HG02759 (cell line): ENCODE data around the gene SGPL1.
"Not testable (repeated sequence)": the region's sequence is repeated elsewhere in the genome, so short reads cannot be mapped to it uniquely, and the experiment has no call there.

Source experiments
- ATAC-seq: cut with Tn5 transposase; IDR thresholded peaks from one replicate; pipeline ENCODE4 v1.9.1; 2021; ENCODE audit warnings: mild to moderate bottlenecking, moderate library complexity; ENCODE audit not compliant: unreplicated experiment

Gene SGPL1

GRCh38 chr10:70916241-70916640 lies 100.5 kb downstream of the SGPL1 start:
- ATAC-seq = no peak

- no peak for ATAC-seq
Measured at GRCh38 chr10:70917226-70917625, 101.5 kb downstream of the SGPL1 start.

DNA sequence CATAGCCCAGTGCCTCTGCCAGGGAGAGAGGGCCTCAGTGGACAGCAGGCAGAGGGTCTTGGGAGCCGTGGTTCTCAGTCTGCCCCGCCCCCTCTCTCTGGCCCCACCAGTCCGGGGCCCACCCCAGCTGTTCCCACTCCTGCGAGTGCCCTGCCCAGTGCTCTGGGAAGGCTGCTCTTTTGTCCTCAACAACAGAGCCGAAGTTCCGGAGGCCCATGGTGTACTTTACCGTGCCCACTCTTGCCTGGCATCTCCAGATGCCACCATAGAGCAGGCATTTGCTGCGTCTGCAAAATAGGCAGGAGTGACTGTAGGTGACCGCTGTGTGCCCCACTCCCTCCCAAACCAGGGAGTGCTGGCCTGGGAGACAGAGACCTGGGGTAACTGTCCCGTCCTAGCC lies 101.9 kb downstream of the SGPL1 start:
- ATAC-seq = no peak

DNA sequence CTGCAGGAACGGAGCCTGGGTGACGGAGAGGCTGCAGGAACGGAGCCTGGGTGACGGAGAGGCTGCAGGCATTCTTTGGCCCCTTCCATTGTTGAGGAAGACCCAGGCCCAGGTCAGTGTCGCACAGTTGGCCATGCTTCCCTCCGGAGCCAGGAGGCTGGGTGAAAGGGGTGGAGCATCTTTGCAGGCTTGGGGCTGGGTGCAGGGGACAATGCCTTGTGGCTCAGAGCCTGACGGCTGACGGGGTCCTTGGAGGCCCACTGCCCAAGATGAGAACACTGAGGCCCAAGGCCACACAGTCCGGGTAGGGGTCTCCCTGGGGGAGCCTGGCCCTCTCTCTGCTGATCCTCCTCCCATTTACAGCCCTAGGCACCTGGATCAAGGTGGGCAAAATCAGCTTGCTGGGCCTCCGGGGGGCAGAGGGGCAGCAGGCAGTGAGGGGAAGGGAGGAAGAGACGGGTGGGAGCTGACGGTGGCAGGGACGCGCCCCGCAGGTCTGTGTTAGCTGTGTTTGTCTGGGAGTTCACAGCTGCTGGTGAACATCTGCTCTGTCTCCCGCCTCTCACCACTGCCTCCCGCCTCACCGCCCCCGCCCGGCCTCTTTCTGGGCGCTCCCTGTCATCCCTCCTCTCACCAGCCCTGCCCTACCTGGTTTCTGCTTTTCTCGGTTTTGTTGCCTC lies 103.2 kb downstream of the SGPL1 start:
- no peak for ATAC-seq

DNA sequence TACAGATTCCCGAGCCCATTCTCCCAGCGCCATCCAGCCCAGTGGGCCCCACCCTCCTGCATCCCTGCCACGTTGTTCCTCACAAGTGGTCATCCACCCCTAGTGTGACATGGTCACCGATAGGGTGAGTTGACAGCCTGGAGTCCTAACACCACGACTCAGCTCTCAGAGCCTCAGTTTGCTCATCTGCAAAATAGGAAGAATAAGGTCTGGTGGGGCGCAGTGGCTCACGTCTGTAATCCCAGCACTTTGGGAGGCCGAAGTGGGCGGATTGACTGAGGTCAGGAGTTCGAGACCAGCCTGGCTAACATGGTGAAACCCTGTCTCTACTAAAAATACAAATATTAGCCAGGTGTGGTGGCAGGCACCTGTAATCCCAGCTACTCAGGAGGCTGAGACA lies 104.2 kb downstream of the SGPL1 start:
- ATAC-seq = not testable (repeated sequence)

DNA sequence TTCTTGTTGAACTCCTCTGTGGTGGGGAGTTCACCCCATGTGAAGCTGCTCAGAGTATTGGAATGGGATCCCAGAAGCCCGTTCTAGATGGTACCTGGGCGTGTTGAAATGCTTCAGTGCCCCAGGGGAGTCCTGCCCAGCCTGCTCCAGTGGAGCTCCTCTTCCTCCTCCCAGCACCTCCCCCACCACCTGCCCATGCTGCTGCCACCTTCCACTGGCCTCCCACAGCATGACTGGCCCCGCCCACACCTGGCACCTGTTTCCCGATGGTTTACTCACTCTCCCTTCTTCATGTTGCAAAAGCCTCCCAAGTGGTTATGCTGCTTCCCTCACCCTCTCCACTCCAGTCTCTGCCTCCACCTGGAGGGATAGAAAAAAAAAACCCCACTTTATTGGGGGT lies 104.8 kb downstream of the SGPL1 start:
- no peak for ATAC-seq

- no peak for ATAC-seq
Measured at GRCh38 chr10:70921285-70921684, 105.5 kb downstream of the SGPL1 start.

- no peak for ATAC-seq
Measured at GRCh38 chr10:70923696-70924095, 107.9 kb downstream of the SGPL1 start.

- no peak for ATAC-seq
Measured at GRCh38 chr10:70925377-70926225, 109.9 kb downstream of the SGPL1 start.

- ATAC-seq = no peak
Measured at GRCh38 chr10:70926226-70927000, 110.7 kb downstream of the SGPL1 start.

DNA sequence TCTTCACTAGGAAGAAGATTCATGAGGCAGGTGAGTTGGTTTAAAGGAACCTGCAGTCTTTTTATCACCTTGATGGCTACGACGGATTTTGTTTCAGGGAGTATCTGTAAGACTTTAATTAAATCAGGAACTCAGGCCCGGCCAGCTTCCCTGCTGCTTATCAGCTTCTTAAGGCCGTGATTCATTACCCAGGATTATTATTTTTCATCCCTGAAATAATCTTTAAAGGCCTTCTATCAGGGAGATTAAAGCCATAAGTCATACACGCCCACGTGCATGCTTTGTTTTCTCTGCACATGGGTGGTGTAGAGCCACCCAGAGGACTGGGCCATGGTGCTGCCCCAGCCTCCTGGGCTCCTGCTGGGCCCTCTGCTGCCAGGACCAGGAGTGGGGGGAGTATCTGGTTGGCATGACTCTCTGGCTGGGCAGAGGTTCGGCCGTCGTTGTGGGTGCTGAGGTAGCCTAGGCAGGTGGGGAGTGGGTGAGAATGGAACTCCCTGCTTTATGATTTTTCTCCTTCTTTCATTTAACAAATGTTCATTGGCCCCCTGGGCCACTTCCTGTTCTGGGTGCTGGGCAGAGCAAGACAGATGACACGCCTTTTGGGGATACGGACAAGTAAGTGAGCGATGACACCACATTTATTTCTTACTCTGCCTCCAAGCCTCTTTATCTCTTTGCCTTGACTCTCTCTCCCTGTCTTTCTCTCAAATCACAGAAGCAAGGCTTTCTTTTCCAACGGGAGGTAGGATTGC lies 111.6 kb downstream of the SGPL1 start:
- no peak for ATAC-seq

GRCh38 chr10:70928140-70928539 lies 112.4 kb downstream of the SGPL1 start:
- ATAC-seq = no peak

DNA sequence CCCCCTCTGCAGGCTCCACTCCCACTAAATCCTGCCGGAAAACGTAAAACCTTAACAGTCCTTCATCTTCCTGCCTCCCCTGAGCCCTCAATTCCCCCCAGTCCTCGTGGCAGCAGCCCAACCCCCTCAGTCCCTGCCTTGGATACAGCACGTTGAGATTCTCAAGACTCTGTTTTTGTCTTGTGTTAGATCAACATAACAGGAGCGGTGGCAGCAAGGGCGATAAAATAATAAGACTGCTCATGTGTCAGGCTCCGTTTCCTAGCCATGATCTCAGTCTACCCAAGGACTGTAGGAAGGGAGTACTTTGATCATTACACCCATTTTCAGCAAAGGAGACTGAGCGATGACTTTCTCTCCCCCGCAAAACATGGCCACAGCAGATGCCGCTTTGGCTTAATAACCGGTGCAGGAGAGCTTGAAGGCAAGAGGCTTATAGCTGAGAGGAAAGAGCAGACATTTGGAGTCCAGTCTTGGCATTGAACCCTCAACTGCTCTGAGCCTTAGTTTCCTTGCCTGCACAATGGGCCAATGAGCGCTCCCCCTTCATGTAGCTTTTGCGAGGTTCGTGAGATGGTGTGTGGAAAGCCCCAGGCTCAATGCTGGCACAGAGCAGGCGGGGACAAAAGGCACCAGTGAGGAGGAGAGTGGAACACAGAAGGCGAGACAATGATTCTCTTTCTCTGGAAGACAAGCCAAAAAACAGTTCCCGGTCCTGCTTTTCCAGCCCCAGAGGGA lies 114.7 kb downstream of the SGPL1 start:
- ATAC-seq = no peak
